ENCODE data around the gene SEPTIN5. TPM values are rescaled to one million over a fixed set of nuclear protein-coding genes. Genes with fewer than 3 reads are reported as not detected.

SEPTIN5 gene
- total RNA-seq, 2 experiments from 2014 or later: 0.30 TPM; not detected in 1

DNA sequence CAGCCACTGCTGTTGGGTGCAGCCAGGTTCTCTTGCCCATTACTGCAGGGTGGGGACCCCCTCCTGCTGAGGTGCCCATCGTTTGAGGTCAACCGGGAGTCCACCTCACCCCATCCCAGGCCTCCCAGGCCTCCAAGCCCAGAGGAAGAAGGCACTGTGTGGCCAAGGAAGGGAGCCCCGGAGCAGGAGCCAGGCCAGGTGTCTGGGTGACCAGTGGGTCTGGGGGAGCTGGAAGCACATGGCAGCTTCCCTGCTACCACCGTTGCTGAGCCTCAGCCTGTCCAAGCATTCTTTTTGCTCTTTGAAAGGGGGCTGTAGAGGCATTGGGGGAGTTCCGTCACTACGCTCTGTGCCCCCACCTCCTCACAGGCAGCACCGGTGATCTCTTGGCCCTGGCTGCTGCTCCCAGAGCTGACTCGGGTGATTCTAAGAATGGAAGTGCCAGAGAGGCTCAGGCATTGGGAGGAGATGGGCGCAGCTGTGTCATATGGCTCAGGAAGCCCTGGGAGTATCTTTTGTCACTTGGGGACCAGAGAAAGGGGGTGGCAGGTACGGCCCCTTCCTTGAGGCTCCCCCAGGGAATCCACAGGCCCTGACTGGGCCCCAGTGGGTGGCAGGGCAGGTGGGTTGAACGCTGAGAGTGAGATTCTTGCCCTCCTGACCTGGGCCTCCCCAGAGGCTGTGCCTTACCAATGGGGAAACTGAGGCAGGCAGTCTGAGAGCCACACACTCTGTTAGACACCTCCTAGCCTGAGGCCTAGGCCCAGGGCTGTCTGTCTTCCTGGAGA lies 1.9 kb downstream of the SEPTIN5 start:
- Mint-ChIP-seq H3K4me3 (no peak overlapping the region), H3K27me3 (peaks cover 49% of the 10 kb centered on the region), H3K36me3 (no peaks in the 10 kb centered on the region), H3K27ac (no peak overlapping the region), H3K4me1 (peaks cover 3% of the 10 kb centered on the region), H3K9me3 (ENCODE audit: low read depth) (no peaks in the 10 kb centered on the region)
- CTCF ChIA-PET: interaction anchor here (1.0 to 2.1 kb wide), 2 partner anchors 14 to 194 kb away, joined by 5 to 6 read pairs; no protein-coding TSS in a partner anchor
- no peak for DNase-seq
- ATAC-seq: no peak

- no peak overlapping the region for H3K4me3 Mint-ChIP-seq
These were observed 2.5 kb downstream of the SEPTIN5 start for GRCh38 chr22:19716829-19717105.

GRCh38 chr22:19717181-19717580 lies 2.9 kb downstream of the SEPTIN5 start:
- Mint-ChIP-seq H3K27me3 (peaks cover 52% of the 10 kb centered on the region), H3K9me3 (ENCODE audit: low read depth) (no peaks in the 10 kb centered on the region), H3K4me1 (peaks cover 3% of the 10 kb centered on the region), H3K27ac (no peak overlapping the region), H3K4me3 (no peak overlapping the region), H3K36me3 (no peaks in the 10 kb centered on the region)
- ATAC-seq: no peak
- CTCF ChIA-PET: interaction anchor here (1.1 to 2.1 kb wide), 2 partner anchors 13 to 193 kb away, joined by 3 to 6 read pairs; no protein-coding TSS in a partner anchor
- no peak for DNase-seq

More at GRCh38 chr22:19716829-19717105, 2.5 kb downstream of the SEPTIN5 start:
- no peak for DNase-seq
- H3K9me3 Mint-ChIP-seq (ENCODE audit: low read depth): no peaks in the 10 kb centered on the region
- H3K36me3 Mint-ChIP-seq: no peaks in the 10 kb centered on the region
- no peak for ATAC-seq
- no peak overlapping the region for H3K27ac Mint-ChIP-seq
- CTCF ChIA-PET: interaction anchor here (1.1 to 2.1 kb wide), 2 partner anchors 14 to 194 kb away, joined by 3 to 6 read pairs; no protein-coding TSS in a partner anchor
- peaks cover 3% of the 10 kb centered on the region for H3K4me1 Mint-ChIP-seq
- peaks cover 53% of the 10 kb centered on the region for H3K27me3 Mint-ChIP-seq

- H3K27ac Mint-ChIP-seq: no peak overlapping the region
- no peaks in the 10 kb centered on the region for H3K36me3 Mint-ChIP-seq
- peaks cover 53% of the 10 kb centered on the region for H3K27me3 Mint-ChIP-seq
- no peaks in the 10 kb centered on the region for H3K9me3 Mint-ChIP-seq (ENCODE audit: low read depth)
- peak; percentile 92 for ATAC-seq
- H3K4me3 Mint-ChIP-seq: peak overlapping the region; percentile 61
- CTCF ChIA-PET: interaction anchor here (1.1 kb wide), 2 partner anchors 12 to 39 kb away, joined by 3 to 5 read pairs; no protein-coding TSS in a partner anchor
- peak; percentile 78 for DNase-seq
- H3K4me1 Mint-ChIP-seq: peaks cover 3% of the 10 kb centered on the region
These were observed 3.6 kb downstream of the SEPTIN5 start for GRCh38 chr22:19717691-19718455.

GRCh38 chr22:19718456-19719049 lies 4.2 kb downstream of the SEPTIN5 start:
- ATAC-seq (no peak), DNase-seq (no peak)
- Mint-ChIP-seq H3K9me3 (ENCODE audit: low read depth) (no peaks in the 10 kb centered on the region), H3K4me3 (no peak overlapping the region), H3K4me1 (peaks cover 6% of the 10 kb centered on the region), H3K36me3 (no peaks in the 10 kb centered on the region), H3K27ac (no peak overlapping the region), H3K27me3 (peaks cover 52% of the 10 kb centered on the region)
- CTCF ChIA-PET: interaction anchor here (1.1 to 3.0 kb wide), 3 partner anchors 12 to 137 kb away, joined by 3 to 13 read pairs (median 5); no protein-coding TSS in a partner anchor

GRCh38 chr22:19719050-19719482 lies 4.8 kb downstream of the SEPTIN5 start:
- DNase-seq (no peak), ATAC-seq (no peak)
- Mint-ChIP-seq H3K27ac (no peak overlapping the region), H3K4me1 (peaks cover 7% of the 10 kb centered on the region), H3K27me3 (peaks cover 48% of the 10 kb centered on the region), H3K9me3 (ENCODE audit: low read depth) (no peaks in the 10 kb centered on the region), H3K36me3 (no peaks in the 10 kb centered on the region), H3K4me3 (peak overlapping the region; percentile 2)
- CTCF ChIA-PET: interaction anchor here (1.1 to 3.0 kb wide), 3 partner anchors 11 to 137 kb away, joined by 3 to 13 read pairs (median 5); no protein-coding TSS in a partner anchor

DNA sequence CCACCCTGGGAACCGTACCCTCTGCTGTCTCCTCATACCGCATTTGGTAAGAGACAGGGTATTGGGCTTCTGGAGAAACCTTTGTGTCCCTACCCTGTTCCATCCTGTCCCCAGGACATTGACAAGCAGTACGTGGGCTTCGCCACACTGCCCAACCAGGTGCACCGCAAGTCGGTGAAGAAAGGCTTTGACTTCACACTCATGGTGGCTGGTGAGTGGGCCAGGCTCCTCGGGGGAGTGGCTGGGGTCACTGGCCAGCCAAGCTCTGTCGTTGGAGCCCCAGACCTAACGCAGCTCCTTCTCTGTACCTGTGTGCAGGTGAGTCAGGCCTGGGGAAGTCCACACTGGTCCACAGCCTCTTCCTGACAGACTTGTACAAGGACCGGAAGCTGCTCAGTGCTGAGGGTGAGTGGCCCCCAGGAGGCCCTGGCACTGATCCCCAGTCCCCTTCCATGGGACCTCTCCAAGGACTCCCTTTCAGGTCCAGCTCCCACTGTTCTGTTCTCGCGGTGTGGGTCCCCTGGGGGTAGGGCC lies 5.3 kb downstream of the SEPTIN5 start:
- Mint-ChIP-seq H3K9me3 (ENCODE audit: low read depth) (no peaks in the 10 kb centered on the region), H3K27me3 (peaks cover 51% of the 10 kb centered on the region), H3K27ac (no peak overlapping the region), H3K36me3 (no peaks in the 10 kb centered on the region), H3K4me1 (peaks cover 8% of the 10 kb centered on the region), H3K4me3 (peak overlapping the region; percentile 2)
- no peak for DNase-seq
- CTCF ChIA-PET: interaction anchor here (1.5 to 3.0 kb wide), 2 partner anchors 11 to 136 kb away, joined by 3 to 13 read pairs; no protein-coding TSS in a partner anchor
- no peak for ATAC-seq

DNA sequence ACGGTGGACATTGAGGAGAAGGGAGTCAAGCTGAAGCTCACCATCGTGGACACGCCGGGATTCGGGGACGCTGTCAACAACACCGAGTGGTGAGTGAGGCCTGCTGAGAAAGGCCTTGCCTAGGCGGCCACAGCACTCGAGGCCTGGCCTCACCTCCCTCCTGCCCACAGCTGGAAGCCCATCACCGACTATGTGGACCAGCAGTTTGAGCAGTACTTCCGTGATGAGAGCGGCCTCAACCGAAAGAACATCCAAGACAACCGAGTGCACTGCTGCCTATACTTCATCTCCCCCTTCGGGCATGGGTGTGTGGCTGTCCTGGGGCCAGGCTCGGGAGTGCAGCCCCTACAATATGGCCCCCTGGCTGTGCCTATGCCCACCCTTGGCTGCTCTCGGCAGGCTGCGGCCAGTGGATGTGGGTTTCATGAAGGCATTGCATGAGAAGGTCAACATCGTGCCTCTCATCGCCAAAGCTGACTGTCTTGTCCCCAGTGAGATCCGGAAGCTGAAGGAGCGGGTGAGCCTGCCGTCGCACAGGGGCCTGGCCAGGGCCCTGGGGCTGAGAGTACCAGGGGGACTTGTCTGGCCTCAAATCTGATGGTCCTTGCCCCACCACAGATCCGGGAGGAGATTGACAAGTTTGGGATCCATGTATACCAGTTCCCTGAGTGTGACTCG lies 6.0 kb downstream of the SEPTIN5 start:
- CTCF ChIA-PET: interaction anchor here (1.5 to 3.0 kb wide), 2 partner anchors 10 to 136 kb away, joined by 3 to 13 read pairs; no protein-coding TSS in a partner anchor
- Mint-ChIP-seq H3K27ac (no peak overlapping the region), H3K9me3 (ENCODE audit: low read depth) (no peaks in the 10 kb centered on the region), H3K36me3 (no peaks in the 10 kb centered on the region), H3K27me3 (peaks cover 58% of the 10 kb centered on the region), H3K4me3 (no peak overlapping the region), H3K4me1 (peaks cover 14% of the 10 kb centered on the region)
- ATAC-seq: no peak
- no peak for DNase-seq

DNA sequence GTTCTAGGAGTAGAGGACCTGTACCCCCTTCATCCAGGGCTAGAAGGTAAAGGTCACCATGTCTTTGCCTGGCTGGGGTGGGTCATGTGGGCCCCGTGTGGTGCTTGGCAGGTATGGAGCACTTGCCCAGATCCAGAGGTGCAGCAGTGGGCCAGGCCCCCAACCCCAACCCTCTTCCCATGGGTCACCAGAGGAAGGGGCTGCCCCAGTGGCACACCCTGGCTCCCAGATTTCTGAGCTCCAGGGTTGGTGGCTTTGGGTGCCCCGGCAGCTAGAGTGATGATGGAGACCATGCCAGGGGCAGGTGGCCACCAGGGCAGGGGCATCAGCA lies 6.7 kb downstream of the SEPTIN5 start:
- Mint-ChIP-seq H3K27ac (no peak overlapping the region), H3K27me3 (peaks cover 57% of the 10 kb centered on the region), H3K4me1 (peaks cover 14% of the 10 kb centered on the region), H3K9me3 (ENCODE audit: low read depth) (no peaks in the 10 kb centered on the region), H3K4me3 (no peak overlapping the region), H3K36me3 (no peaks in the 10 kb centered on the region)
- ATAC-seq: no peak
- no peak for DNase-seq
- CTCF ChIA-PET: interaction anchor here (3.0 kb wide), 1 partner anchor 9 kb away, joined by 13 read pairs; no protein-coding TSS in a partner anchor

- Mint-ChIP-seq H3K36me3 (no peaks in the 10 kb centered on the region), H3K4me3 (no peak overlapping the region), H3K27ac (no peak overlapping the region), H3K9me3 (ENCODE audit: low read depth) (no peaks in the 10 kb centered on the region), H3K27me3 (peaks cover 56% of the 10 kb centered on the region), H3K4me1 (peaks cover 14% of the 10 kb centered on the region)
- CTCF ChIA-PET: interaction anchor here (3.0 kb wide), 1 partner anchor 9 kb away, joined by 13 read pairs; no protein-coding TSS in a partner anchor
- ATAC-seq (no peak), DNase-seq (no peak)
These were observed 7.3 kb downstream of the SEPTIN5 start for GRCh38 chr22:19721330-19722177.

GRCh38 chr22:19722178-19722981 lies 8.1 kb downstream of the SEPTIN5 start:
- H3K27ac Mint-ChIP-seq: no peak overlapping the region
- H3K36me3 Mint-ChIP-seq: no peaks in the 10 kb centered on the region
- DNase-seq (no peak), ATAC-seq (no peak)
- CTCF ChIA-PET: interaction anchor here (2.0 kb wide), 1 partner anchor 188 kb away, joined by 8 read pairs; no protein-coding TSS in a partner anchor
- no peak overlapping the region for H3K4me3 Mint-ChIP-seq
- H3K27me3 Mint-ChIP-seq: peaks cover 56% of the 10 kb centered on the region
- no peaks in the 10 kb centered on the region for H3K9me3 Mint-ChIP-seq (ENCODE audit: low read depth)
- peaks cover 14% of the 10 kb centered on the region for H3K4me1 Mint-ChIP-seq

Data from activated CD8-positive, alpha-beta memory T cell treated with anti-CD3 and anti-CD28 coated beads, Interleukin-2, amount 10 ng/mL, durations not matched to agents 7 days and 5 days (primary cell).